ENCODE measurements around the gene MOV10L1. TPM values are rescaled to one million over a fixed set of nuclear protein-coding genes. Genes with fewer than 3 reads are reported as not detected.

The MOV10L1 gene
- total RNA-seq, 1 experiment from 2014 or later, result 0.26 TPM

- Histone ChIP-seq H3K4me3 (ENCODE audit: low read length) (no peak overlapping the region), H3K4me2 (ENCODE audit: low read length) (no peak overlapping the region), H3F3A (ENCODE audit: low read length, unreplicated experiment) (no peaks in the 10 kb centered on the region), H3K9me3 (ENCODE audit: low read length) (no peaks in the 10 kb centered on the region), H3K27ac (ENCODE audit: low read length) (no peak overlapping the region), H4K20me1 (ENCODE audit: low read length) (no peaks in the 10 kb centered on the region), H3K27me3 (ENCODE audit: low read length) (no peaks in the 10 kb centered on the region), H3K79me2 (ENCODE audit: low read length) (no peaks in the 10 kb centered on the region), H3K4me1 (ENCODE audit: insufficient read depth, low read length) (0 out of 2 replicates have a peak, but pooled peaks cover 3% of the 10 kb centered on the region), H2AFZ (ENCODE audit: low read length) (no peak overlapping the region), H3K36me3 (ENCODE audit: low read depth, low read length) (no peaks in the 10 kb centered on the region), H3K9ac (ENCODE audit: low read length) (no peak overlapping the region), H3K9me2 (replicated peaks; ENCODE audit: low read length) (no peaks in the 10 kb centered on the region)
- CTCF ChIA-PET, result no interaction called here
- no TSS peak for BruUV-seq (replicated peaks)
- TF ChIP-seq EZH2phosphoT487 (IDR thresholded peaks at IDR 0.05; ENCODE audit: borderline replicate concordance, low read length), result no peak
- no peak for DNase-seq
- POLR2A ChIA-PET (ENCODE audit: unreplicated experiment), result no interaction called here
- ATAC-seq, result no peak
- intact Hi-C loops (cut with micrococcal nuclease), result no loop called here
Observed at GRCh38 chr22:50057278-50058060, 32.3 kb upstream of the MOV10L1 start.

- Histone ChIP-seq H4K20me1 (ENCODE audit: low read length) (no peaks in the 10 kb centered on the region), H2AFZ (ENCODE audit: low read length) (no peak within 1 kb of the TSS), H3F3A (ENCODE audit: low read length, unreplicated experiment) (no peaks in the 10 kb centered on the region), H3K4me1 (ENCODE audit: insufficient read depth, low read length) (0 out of 2 replicates have a peak, but pooled peaks cover 3% of the 10 kb centered on the region), H3K4me3 (ENCODE audit: low read length) (no peak within 1 kb of the TSS), H3K9ac (ENCODE audit: low read length) (no peak within 1 kb of the TSS), H3K27ac (ENCODE audit: low read length) (no peak within 1 kb of the TSS), H3K4me2 (ENCODE audit: low read length) (no peak within 1 kb of the TSS), H3K27me3 (ENCODE audit: low read length) (no peaks in the 10 kb centered on the region), H3K36me3 (ENCODE audit: low read depth, low read length) (no peaks in the 10 kb centered on the region), H3K79me2 (ENCODE audit: low read length) (no peaks in the 10 kb centered on the region), H3K9me3 (ENCODE audit: low read length) (no peaks in the 10 kb centered on the region), H3K9me2 (replicated peaks; ENCODE audit: low read length) (no peaks in the 10 kb centered on the region)
- no peak for ATAC-seq
- no peak for TF ChIP-seq CTCF (conservative IDR thresholded peaks at IDR 0.05; ENCODE audit: low read depth, low read length)
- TF ChIP-seq EZH2phosphoT487 (IDR thresholded peaks at IDR 0.05; ENCODE audit: borderline replicate concordance, low read length), result no peak
- TF ChIP-seq EZH2 (IDR thresholded peaks at IDR 0.05; ENCODE audit: low read length, unreplicated experiment), result no peak
- intact Hi-C loops (cut with micrococcal nuclease), result no loop called here
- DNase-seq, result no peak
- ChIA-PET POLR2A (ENCODE audit: unreplicated experiment) (no interaction called here), CTCF (no interaction called here)
- BruUV-seq (replicated peaks), result no TSS peak
Observed at GRCh38 chr22:50058061-50058905, 31.5 kb upstream of the MOV10L1 start, which contains the start of gene TTLL8. Gene TTLL8 (minus strand): TSS chr22:50058298.

DNA sequence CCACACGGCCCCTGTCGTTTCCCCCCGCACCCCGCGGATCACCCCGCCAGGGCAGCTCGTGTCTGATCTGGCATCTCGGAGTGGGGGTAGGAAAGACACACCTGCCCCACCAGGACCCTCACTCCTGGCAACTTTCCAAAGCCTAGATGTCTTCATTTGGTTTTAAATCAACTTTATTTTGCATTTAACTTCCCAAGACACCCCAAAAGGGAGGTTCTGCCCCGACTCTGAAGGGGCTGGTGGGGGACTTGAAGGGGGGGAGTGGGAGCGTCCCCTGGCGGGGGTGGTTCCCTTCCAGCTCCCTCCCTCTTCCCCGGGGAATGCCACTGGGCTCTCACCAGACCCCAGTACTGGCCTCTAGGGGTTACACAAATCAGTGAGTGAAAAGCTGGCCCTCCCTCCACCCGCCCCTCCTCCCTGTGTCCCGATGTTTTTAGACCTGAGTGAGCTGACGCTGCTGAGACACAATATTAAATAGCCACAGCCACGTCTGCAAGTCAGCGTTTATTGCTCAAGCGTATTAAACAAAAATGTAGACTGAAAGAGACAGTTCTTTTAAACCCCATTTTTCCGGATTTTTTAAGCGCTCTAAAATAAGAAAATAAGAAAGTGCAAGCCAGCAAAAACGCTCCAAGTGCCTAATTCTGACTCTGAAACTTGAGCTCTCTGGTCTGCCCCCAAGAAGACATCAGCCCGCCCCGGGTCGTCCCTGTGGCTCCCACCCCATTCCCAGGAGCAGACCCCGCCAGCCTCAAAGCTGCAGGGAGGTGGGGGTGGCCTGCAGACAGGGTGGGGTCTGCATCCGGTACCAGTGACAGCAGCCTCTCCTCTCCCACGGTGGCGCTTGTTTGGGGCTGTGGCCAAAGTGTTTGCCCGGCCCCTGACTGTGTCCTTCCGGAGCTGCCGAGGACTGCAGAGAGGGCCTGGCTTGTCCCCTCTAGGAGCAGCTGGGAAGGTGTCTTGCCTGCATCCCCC, 30.6 kb upstream of the MOV10L1 start:
- ChIA-PET CTCF (no interaction called here), POLR2A (ENCODE audit: unreplicated experiment) (no interaction called here)
- ATAC-seq, result no peak
- no peak overlapping the region for H3K27ac ChIP-seq (ENCODE audit: low read length)
- H3K4me2 ChIP-seq (ENCODE audit: low read length), result no peak overlapping the region
- H3K9me3 ChIP-seq (ENCODE audit: low read length), result no peaks in the 10 kb centered on the region
- no peaks in the 10 kb centered on the region for H3K9me2 ChIP-seq (replicated peaks; ENCODE audit: low read length)
- no peak overlapping the region for H3K4me3 ChIP-seq (ENCODE audit: low read length)
- DNase-seq, result no peak
- no peaks in the 10 kb centered on the region for H3K79me2 ChIP-seq (ENCODE audit: low read length)
- TF ChIP-seq CTCF (conservative IDR thresholded peaks at IDR 0.05; ENCODE audit: low read depth, low read length) (no peak), EZH2 (IDR thresholded peaks at IDR 0.05; ENCODE audit: low read length, unreplicated experiment) (no peak), EZH2phosphoT487 (IDR thresholded peaks at IDR 0.05; ENCODE audit: borderline replicate concordance, low read length) (no peak)
- H2AFZ ChIP-seq (ENCODE audit: low read length), result no peak overlapping the region
- no TSS peak for BruUV-seq (replicated peaks)
- intact Hi-C loops (cut with micrococcal nuclease), result no loop called here
- no peaks in the 10 kb centered on the region for H4K20me1 ChIP-seq (ENCODE audit: low read length)
- no peaks in the 10 kb centered on the region for H3F3A ChIP-seq (ENCODE audit: low read length, unreplicated experiment)
- no peaks in the 10 kb centered on the region for H3K27me3 ChIP-seq (ENCODE audit: low read length)
- H3K4me1 ChIP-seq (ENCODE audit: insufficient read depth, low read length), result 0 out of 2 replicates have a peak, but pooled peaks cover 3% of the 10 kb centered on the region
- no peaks in the 10 kb centered on the region for H3K36me3 ChIP-seq (ENCODE audit: low read depth, low read length)
- no peak overlapping the region for H3K9ac ChIP-seq (ENCODE audit: low read length)
